Smooth muscle cell (in vitro differentiated cells): ENCODE data around the gene PPP1R16B. TPM values are rescaled to one million over a fixed set of nuclear protein-coding genes. Genes with fewer than 3 reads are reported as not detected.

ENCODE experiments used
- DNase-seq: peaks from one replicate; lab custom pipeline; 2025; ENCODE audit not compliant: unreplicated experiment; lab: John Stamatoyannopoulos, UW
- H2AFZ ChIP-seq: fragments of 200-600 bp; sonication (generic); 2 replicates; pipeline ENCODE4 v1.6.0; 2016; ENCODE audit warnings: antibody characterized with exemption, low read depth, mild to moderate bottlenecking
- H3F3A ChIP-seq: fragments of 200-600 bp; sonication (generic); 2 replicates; pipeline ENCODE4 v1.6.0; 2017; ENCODE audit warnings: antibody characterized with exemption, low read depth
- H3K27ac ChIP-seq: fragments of 200-600 bp; sonication (generic); 2 replicates; pipeline ENCODE4 v1.5.1; 2016; ENCODE audit warnings: low read depth, mild to moderate bottlenecking
- H3K27me3 ChIP-seq: fragments of 200-600 bp; sonication (generic); 2 replicates; pipeline ENCODE4 v1.6.1; 2016; ENCODE audit warnings: low read depth, mild to moderate bottlenecking
- H3K36me3 ChIP-seq: fragments of 200-600 bp; sonication (generic); 2 replicates; pipeline ENCODE4 v1.5.1; 2016; ENCODE audit warnings: low read depth
- H3K4me1 ChIP-seq: fragments of 200-600 bp; sonication (generic); 2 replicates; pipeline ENCODE4 v1.5.1; 2016; ENCODE audit warnings: low read depth
- H3K4me2 ChIP-seq: fragments of 200-600 bp; sonication (generic); 2 replicates; pipeline ENCODE4 v1.6.0; 2016; ENCODE audit warnings: mild to moderate bottlenecking
- H3K4me3 ChIP-seq: fragments of 200-600 bp; sonication (generic); 2 replicates; pipeline ENCODE4 v1.5.1; 2016; ENCODE audit warnings: mild to moderate bottlenecking
- H3K79me2 ChIP-seq: fragments of 200-600 bp; sonication (generic); 2 replicates; pipeline ENCODE4 v1.6.0; 2016; ENCODE audit warnings: low read depth, mild to moderate bottlenecking
- H3K9ac ChIP-seq: fragments of 200-600 bp; sonication (generic); 2 replicates; pipeline ENCODE4 v1.6.0; 2016; ENCODE audit warnings: low read depth
- H3K9me3 ChIP-seq: fragments of 200-600 bp; sonication (generic); replicated peaks from 2 replicates; pipeline ENCODE4 v1.5.1; 2016; ENCODE audit warnings: low read depth
- H4K20me1 ChIP-seq: fragments of 200-600 bp; sonication (generic); 2 replicates; pipeline ENCODE4 v1.6.0; 2016; ENCODE audit warnings: low read depth
- CTCF ChIP-seq: fragments of 200-600 bp; sonication (generic); IDR thresholded peaks from 2 replicates; pipeline ENCODE4 v1.5.1; 2017; ENCODE audit warnings: borderline replicate concordance, mild to moderate bottlenecking, antibody characterized with exemption; ENCODE audit not compliant: insufficient read depth, poor library complexity, severe bottlenecking
- whole genome bisulfite sequencing: methylation state at CpG from one replicate; pipeline ENCODE4 v1.1.7; 2016; ENCODE audit warnings: low lambda C conversion rate; 5-methylcytosine and 5-hydroxymethylcytosine counted together
- polyA plus RNA-seq: library from polyadenylated mRNA; unstranded; fragments of >200 nt; fragmentation: Nextera tagmentation; extraction: Ambion mirVana; gene quantifications from 2 replicates; pipeline ENCODE4 v1.2.1, GENCODE V29; 2016
- total RNA-seq: library from RNA; depleted of rRNA; stranded (reverse); fragments of >200 nt; gene quantifications from 2 replicates; pipeline ENCODE4 v1.2.3, GENCODE V29; 2014

Gene PPP1R16B
- total and polyA plus RNA-seq, 2 experiments from 2014 or later = not detected

DNA sequence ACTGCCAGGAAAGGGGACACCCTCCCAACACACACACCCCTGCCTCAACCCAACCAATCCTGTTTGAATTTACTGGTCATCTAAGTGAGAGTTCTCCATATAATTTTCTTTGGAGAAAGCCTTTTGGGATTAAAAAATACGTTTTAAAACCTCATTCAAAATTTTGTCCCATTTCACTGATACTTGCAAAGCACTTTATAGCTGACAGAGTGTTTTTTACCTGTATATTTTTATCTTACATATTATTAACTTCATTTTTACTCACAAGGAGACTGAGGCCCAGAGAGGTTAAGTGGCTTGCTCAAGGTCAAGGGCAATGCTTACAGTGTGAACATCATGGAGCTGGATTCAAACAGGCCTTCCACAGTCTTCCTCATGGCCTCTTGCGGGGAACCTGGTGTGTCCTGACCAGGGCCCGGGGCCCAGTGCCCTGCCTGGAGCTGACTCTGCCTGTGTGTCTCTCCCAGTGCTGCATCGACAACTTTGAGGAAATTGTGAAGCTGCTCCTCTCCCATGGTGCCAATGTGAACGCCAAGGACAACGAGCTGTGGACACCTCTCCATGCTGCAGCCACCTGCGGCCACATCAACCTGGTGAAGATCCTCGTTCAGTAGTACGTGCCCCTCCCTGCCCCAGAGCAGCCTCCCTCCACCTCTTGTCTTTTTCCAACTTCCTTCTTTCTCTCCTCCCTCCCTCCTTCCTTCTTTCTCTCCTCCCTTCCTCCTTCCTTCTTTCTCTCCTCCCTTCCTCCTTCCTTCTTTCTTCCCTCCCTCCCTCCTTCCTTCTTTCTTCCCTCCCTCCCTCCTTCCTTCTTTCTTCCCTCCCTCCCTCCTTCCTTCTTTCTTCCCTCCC, 89.8 kb downstream of the PPP1R16B start:
- Histone ChIP-seq H4K20me1 (no peaks in the 10 kb centered on the region), H3F3A (no peaks in the 10 kb centered on the region), H3K4me3 (no peak overlapping the region), H3K36me3 (no peaks in the 10 kb centered on the region), H3K9ac (no peak overlapping the region), H2AFZ (no peak overlapping the region), H3K27me3 (peaks cover 44% of the 10 kb centered on the region), H3K9me3 (no peaks in the 10 kb centered on the region), H3K4me2 (no peak overlapping the region), H3K27ac (no peak overlapping the region), H3K79me2 (no peaks in the 10 kb centered on the region), H3K4me1 (no peaks in the 10 kb centered on the region)
- TF ChIP-seq CTCF = no peak
- WGBS = 80% methylated on average over 9 of the region's 9 CpGs
- no peak for DNase-seq

GRCh38 chr20:38896009-38896594, 90.6 kb downstream of the PPP1R16B start:
- H3K27ac ChIP-seq = no peak overlapping the region
- no peak for DNase-seq
- no peaks in the 10 kb centered on the region for H3K9me3 ChIP-seq
- H3K4me1 ChIP-seq = no peaks in the 10 kb centered on the region
- no peak overlapping the region for H3K4me3 ChIP-seq
- H3F3A ChIP-seq = no peaks in the 10 kb centered on the region
- no peak overlapping the region for H3K9ac ChIP-seq
- no peak overlapping the region for H2AFZ ChIP-seq
- H3K36me3 ChIP-seq = no peaks in the 10 kb centered on the region
- no peak for TF ChIP-seq CTCF
- no peak overlapping the region for H3K4me2 ChIP-seq
- H4K20me1 ChIP-seq = no peaks in the 10 kb centered on the region
- peaks cover 44% of the 10 kb centered on the region for H3K27me3 ChIP-seq
- no peaks in the 10 kb centered on the region for H3K79me2 ChIP-seq

- no peak overlapping the region for H3K4me3 ChIP-seq
- H3K4me1 ChIP-seq = no peaks in the 10 kb centered on the region
- no peak overlapping the region for H3K27ac ChIP-seq
- H3K4me2 ChIP-seq = no peak overlapping the region
- 94% methylated on average over 4 of the region's 4 CpGs for WGBS
- no peak overlapping the region for H3K9ac ChIP-seq
- no peak for DNase-seq
- no peaks in the 10 kb centered on the region for H3K9me3 ChIP-seq
- H3F3A ChIP-seq = no peaks in the 10 kb centered on the region
- no peaks in the 10 kb centered on the region for H3K79me2 ChIP-seq
- H2AFZ ChIP-seq = no peak overlapping the region
- TF ChIP-seq CTCF = no peak
- no peaks in the 10 kb centered on the region for H4K20me1 ChIP-seq
- H3K27me3 ChIP-seq = peaks cover 44% of the 10 kb centered on the region
- H3K36me3 ChIP-seq = no peaks in the 10 kb centered on the region
These were observed 91.8 kb downstream of the PPP1R16B start for GRCh38 chr20:38897267-38897666.
